ENCODE results near the gene FAM149B1. TPM values are rescaled to one million over a fixed set of nuclear protein-coding genes. Genes with fewer than 3 reads are reported as not detected.

Gene FAM149B1
- total and polyA plus RNA-seq, 2 of the 13 experiments (the other 11 are each of a cell fraction or from before 2014, with no cell fraction given) = 9.3 to 16.8 TPM

DNA sequence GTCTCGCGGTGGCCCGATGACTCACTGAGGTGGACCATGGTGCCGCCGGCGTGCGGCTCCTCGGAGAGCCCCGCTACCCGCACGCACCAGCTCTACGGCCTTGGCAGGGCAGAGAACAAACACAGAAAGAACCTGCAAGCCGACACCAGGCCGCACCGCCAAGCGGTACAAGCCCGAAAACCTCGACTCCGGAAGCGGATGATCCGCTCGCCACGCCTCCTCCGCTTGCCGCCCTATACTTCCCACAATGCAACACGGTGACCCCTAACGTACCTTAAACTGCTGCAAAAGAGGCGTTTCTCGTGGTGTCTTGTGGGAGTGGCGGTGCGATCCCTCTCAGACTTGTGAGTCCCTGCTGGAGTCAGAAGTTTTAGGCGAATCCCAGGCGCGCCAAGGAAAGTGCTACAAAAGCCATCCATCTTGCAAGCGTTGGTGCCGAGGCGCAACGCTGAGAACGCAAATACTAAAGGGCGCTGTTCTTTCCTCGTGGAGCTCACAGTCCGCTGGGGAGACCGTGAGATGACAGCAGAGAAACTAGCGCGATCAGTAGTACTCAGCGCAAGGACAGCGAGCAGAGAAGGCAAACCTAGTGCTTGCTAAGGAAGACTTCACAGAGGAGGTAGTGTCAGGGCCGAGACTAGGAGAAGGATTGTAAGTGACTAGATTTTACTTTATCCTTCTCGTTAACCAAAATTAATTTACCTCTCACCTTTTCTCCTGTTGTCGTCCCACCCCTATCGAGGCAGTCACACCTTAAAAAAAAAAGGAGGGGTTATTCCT, 84.7 kb downstream of the FAM149B1 start, which contains the start of gene MRPS16 (continued):
- TF ChIP-seq, protein P1, sequence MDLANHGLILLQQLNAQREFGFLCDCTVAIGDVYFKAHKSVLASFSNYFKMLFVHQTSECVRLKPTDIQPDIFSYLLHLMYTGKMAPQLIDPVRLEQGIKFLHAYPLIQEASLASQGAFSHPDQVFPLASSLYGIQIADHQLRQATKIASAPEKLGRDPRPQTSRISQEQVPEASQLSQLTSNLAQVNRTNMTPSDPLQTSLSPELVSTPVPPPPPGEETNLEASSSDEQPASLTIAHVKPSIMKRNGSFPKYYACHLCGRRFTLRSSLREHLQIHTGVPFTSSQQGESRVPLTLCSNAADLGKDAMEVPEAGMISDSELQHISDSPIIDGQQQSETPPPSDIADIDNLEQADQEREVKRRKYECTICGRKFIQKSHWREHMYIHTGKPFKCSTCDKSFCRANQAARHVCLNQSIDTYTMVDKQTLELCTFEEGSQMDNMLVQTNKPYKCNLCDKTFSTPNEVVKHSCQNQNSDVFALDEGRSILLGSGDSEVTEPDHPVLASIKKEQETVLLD (CRISPR knock-in tag; IDR thresholded peaks at IDR 0.05; ENCODE audit: low read depth) = peak; percentile 71
- TF ChIP-seq MEIS1 (CRISPR knock-in tag; IDR thresholded peaks at IDR 0.05; ENCODE audit: borderline replicate concordance) (0 out of 2 replicates have a peak, but pooled peaks have one; percentile 28), ARHGAP35 (CRISPR knock-in tag; IDR thresholded peaks at IDR 0.05; ENCODE audit: borderline replicate concordance) (peak; percentile 42; the same call in 1 of the 2 replicates), MAFG (CRISPR knock-in tag; IDR thresholded peaks at IDR 0.05) (no peak), SALL2 (CRISPR knock-in tag; IDR thresholded peaks at IDR 0.05) (peak; percentile 61; the same call in 1 of the 2 replicates), ZNF232 (CRISPR knock-in tag; IDR thresholded peaks at IDR 0.05; ENCODE audit: borderline replicate concordance) (0 out of 2 replicates have a peak, but pooled peaks have one; percentile 48), RBAK (CRISPR knock-in tag; IDR thresholded peaks at IDR 0.05) (no peak), TAF1 (CRISPR knock-in tag; IDR thresholded peaks at IDR 0.05) (peak; percentile 89), REST (IDR thresholded peaks at IDR 0.05; ENCODE audit: borderline replicate concordance in 1 of 2, low read depth in 1 of 2, low read length in 2 of 2) (no peak), PRPF4 (IDR thresholded peaks at IDR 0.05; ENCODE audit: low read depth, low read length, poor library complexity, severe bottlenecking) (no peak), ZNF569 (CRISPR knock-in tag; IDR thresholded peaks at IDR 0.05; ENCODE audit: borderline replicate concordance) (no peak), GFI1 (CRISPR knock-in tag; IDR thresholded peaks at IDR 0.05; ENCODE audit: borderline replicate concordance) (no peak), FOXM1 (CRISPR knock-in tag; IDR thresholded peaks at IDR 0.05) (no peak), ZNF343 (CRISPR knock-in tag; IDR thresholded peaks at IDR 0.05) (no peak; the same call in 1 of the 2 replicates), RARA (CRISPR knock-in tag; IDR thresholded peaks at IDR 0.05) (peak; percentile 74), AHR (CRISPR knock-in tag; IDR thresholded peaks at IDR 0.05) (peak; percentile 26; the same call in 1 of the 2 replicates), ZFY (CRISPR knock-in tag; IDR thresholded peaks at IDR 0.05) (peak; percentile 98)
- TF ChIP-seq, protein P2, sequence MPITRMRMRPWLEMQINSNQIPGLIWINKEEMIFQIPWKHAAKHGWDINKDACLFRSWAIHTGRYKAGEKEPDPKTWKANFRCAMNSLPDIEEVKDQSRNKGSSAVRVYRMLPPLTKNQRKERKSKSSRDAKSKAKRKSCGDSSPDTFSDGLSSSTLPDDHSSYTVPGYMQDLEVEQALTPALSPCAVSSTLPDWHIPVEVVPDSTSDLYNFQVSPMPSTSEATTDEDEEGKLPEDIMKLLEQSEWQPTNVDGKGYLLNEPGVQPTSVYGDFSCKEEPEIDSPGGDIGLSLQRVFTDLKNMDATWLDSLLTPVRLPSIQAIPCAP (CRISPR knock-in tag; IDR thresholded peaks at IDR 0.05; ENCODE audit: low read depth) = no peak
- TF ChIP-seq, protein P3, sequence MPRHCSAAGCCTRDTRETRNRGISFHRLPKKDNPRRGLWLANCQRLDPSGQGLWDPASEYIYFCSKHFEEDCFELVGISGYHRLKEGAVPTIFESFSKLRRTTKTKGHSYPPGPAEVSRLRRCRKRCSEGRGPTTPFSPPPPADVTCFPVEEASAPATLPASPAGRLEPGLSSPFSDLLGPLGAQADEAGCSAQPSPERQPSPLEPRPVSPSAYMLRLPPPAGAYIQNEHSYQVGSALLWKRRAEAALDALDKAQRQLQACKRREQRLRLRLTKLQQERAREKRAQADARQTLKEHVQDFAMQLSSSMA (CRISPR knock-in tag; IDR thresholded peaks at IDR 0.05) = peak; percentile 89
- TF ChIP-seq, protein P4, sequence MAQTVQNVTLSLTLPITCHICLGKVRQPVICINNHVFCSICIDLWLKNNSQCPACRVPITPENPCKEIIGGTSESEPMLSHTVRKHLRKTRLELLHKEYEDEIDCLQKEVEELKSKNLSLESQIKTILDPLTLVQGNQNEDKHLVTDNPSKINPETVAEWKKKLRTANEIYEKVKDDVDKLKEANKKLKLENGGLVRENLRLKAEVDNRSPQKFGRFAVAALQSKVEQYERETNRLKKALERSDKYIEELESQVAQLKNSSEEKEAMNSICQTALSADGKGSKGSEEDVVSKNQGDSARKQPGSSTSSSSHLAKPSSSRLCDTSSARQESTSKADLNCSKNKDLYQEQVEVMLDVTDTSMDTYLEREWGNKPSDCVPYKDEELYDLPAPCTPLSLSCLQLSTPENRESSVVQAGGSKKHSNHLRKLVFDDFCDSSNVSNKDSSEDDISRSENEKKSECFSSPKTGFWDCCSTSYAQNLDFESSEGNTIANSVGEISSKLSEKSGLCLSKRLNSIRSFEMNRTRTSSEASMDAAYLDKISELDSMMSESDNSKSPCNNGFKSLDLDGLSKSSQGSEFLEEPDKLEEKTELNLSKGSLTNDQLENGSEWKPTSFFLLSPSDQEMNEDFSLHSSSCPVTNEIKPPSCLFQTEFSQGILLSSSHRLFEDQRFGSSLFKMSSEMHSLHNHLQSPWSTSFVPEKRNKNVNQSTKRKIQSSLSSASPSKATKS (CRISPR knock-in tag; IDR thresholded peaks at IDR 0.05) = peak; percentile 84; the same call in 1 of the 2 replicates

Measured in HepG2 (cell line).